ENCODE measurements around the gene KAZN.

KAZN gene

GRCh38 chr1:14929547-14930246 lies 331.2 kb downstream of the KAZN start (continued):
- TF ChIP-seq ZNF596 (tag by site-specific recombination; IDR thresholded peaks at IDR 0.05) (no peak), ZNF654 (tag by site-specific recombination; IDR thresholded peaks at IDR 0.05; ENCODE audit: low read depth) (no peak), ZNF2 (tag by site-specific recombination; IDR thresholded peaks at IDR 0.05) (no peak), ZNF510 (tag by site-specific recombination; IDR thresholded peaks at IDR 0.05; ENCODE audit: insufficient replicate concordance) (no peak), ZNF23 (tag by site-specific recombination; IDR thresholded peaks at IDR 0.05; ENCODE audit: borderline replicate concordance) (no peak), KLF16 (tag by site-specific recombination; IDR thresholded peaks at IDR 0.05) (no peak), ELK4 (IDR thresholded peaks at IDR 0.05; ENCODE audit: borderline replicate concordance, low read depth, low read length) (no peak), SP7 (tag by site-specific recombination; IDR thresholded peaks at IDR 0.05) (peak; percentile 99), ZNF449 (tag by site-specific recombination; IDR thresholded peaks at IDR 0.05) (0 out of 2 replicates have a peak, but pooled peaks have one; percentile 34), ZNF302 (tag by site-specific recombination; IDR thresholded peaks at IDR 0.05; ENCODE audit: low read depth) (no peak), ZSCAN5A (tag by site-specific recombination; IDR thresholded peaks at IDR 0.05) (no peak), ZNF10 (tag by site-specific recombination; IDR thresholded peaks at IDR 0.05) (no peak), ZNF701 (tag by site-specific recombination; IDR thresholded peaks at IDR 0.05) (no peak), EGR2 (tag by site-specific recombination; IDR thresholded peaks at IDR 0.05; ENCODE audit: low read depth) (peak; percentile 80), GFI1B (tag by site-specific recombination; IDR thresholded peaks at IDR 0.05) (no peak), ZNF433 (tag by site-specific recombination; IDR thresholded peaks at IDR 0.05; ENCODE audit: low read depth) (no peak), ZFP37 (tag by site-specific recombination; IDR thresholded peaks at IDR 0.05) (no peak), ZNF610 (tag by site-specific recombination; IDR thresholded peaks at IDR 0.05; ENCODE audit: borderline replicate concordance) (no peak), ZNF214 (tag by site-specific recombination; IDR thresholded peaks at IDR 0.05; ENCODE audit: borderline replicate concordance) (no peak), ZNF830 (tag by site-specific recombination; IDR thresholded peaks at IDR 0.05; ENCODE audit: low read depth) (no peak), ZNF843 (tag by site-specific recombination; IDR thresholded peaks at IDR 0.05) (no peak; the same call in 1 of the 2 replicates), ZNF37A (tag by site-specific recombination; IDR thresholded peaks at IDR 0.05) (no peak), GLIS1 (tag by site-specific recombination; IDR thresholded peaks at IDR 0.05) (peak; percentile 92), ZNF146 (tag by site-specific recombination; IDR thresholded peaks at IDR 0.05) (0 out of 2 replicates have a peak, but pooled peaks have one; percentile 18), ZNF132 (tag by site-specific recombination; IDR thresholded peaks at IDR 0.05; ENCODE audit: borderline replicate concordance) (no peak)
- TF ChIP-seq, protein P1, sequence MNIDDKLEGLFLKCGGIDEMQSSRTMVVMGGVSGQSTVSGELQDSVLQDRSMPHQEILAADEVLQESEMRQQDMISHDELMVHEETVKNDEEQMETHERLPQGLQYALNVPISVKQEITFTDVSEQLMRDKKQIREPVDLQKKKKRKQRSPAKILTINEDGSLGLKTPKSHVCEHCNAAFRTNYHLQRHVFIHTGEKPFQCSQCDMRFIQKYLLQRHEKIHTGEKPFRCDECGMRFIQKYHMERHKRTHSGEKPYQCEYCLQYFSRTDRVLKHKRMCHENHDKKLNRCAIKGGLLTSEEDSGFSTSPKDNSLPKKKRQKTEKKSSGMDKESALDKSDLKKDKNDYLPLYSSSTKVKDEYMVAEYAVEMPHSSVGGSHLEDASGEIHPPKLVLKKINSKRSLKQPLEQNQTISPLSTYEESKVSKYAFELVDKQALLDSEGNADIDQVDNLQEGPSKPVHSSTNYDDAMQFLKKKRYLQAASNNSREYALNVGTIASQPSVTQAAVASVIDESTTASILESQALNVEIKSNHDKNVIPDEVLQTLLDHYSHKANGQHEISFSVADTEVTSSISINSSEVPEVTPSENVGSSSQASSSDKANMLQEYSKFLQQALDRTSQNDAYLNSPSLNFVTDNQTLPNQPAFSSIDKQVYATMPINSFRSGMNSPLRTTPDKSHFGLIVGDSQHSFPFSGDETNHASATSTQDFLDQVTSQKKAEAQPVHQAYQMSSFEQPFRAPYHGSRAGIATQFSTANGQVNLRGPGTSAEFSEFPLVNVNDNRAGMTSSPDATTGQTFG (tag by site-specific recombination; IDR thresholded peaks at IDR 0.05; ENCODE audit: borderline replicate concordance): no peak
- TF ChIP-seq, protein P2, sequence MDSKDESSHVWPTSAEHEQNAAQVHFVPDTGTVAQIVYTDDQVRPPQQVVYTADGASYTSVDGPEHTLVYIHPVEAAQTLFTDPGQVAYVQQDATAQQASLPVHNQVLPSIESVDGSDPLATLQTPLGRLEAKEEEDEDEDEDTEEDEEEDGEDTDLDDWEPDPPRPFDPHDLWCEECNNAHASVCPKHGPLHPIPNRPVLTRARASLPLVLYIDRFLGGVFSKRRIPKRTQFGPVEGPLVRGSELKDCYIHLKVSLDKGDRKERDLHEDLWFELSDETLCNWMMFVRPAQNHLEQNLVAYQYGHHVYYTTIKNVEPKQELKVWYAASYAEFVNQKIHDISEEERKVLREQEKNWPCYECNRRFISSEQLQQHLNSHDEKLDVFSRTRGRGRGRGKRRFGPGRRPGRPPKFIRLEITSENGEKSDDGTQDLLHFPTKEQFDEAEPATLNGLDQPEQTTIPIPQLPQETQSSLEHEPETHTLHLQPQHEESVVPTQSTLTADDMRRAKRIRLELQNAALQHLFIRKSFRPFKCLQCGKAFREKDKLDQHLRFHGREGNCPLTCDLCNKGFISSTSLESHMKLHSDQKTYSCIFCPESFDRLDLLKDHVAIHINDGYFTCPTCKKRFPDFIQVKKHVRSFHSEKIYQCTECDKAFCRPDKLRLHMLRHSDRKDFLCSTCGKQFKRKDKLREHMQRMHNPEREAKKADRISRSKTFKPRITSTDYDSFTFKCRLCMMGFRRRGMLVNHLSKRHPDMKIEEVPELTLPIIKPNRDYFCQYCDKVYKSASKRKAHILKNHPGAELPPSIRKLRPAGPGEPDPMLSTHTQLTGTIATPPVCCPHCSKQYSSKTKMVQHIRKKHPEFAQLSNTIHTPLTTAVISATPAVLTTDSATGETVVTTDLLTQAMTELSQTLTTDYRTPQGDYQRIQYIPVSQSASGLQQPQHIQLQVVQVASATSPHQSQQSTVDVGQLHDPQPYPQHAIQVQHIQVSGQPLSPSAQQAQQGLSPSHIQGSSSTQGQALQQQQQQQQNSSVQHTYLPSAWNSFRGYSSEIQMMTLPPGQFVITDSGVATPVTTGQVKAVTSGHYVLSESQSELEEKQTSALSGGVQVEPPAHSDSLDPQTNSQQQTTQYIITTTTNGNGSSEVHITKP (tag by site-specific recombination; IDR thresholded peaks at IDR 0.05): peak; percentile 82
- TF ChIP-seq, protein P3, sequence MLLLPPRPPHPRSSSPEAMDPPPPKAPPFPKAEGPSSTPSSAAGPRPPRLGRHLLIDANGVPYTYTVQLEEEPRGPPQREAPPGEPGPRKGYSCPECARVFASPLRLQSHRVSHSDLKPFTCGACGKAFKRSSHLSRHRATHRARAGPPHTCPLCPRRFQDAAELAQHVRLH (tag by site-specific recombination; IDR thresholded peaks at IDR 0.05): no peak

Measured in HEK293 (cell line).